ENCODE measurements around the gene BROX.
A peak's percentile ranks its signal among the peaks of the same experiment; 100 is the strongest.
"Not testable (repeated sequence)": the region's sequence is repeated elsewhere in the genome, so short reads cannot be mapped to it uniquely, and the experiment has no call there.

BROX gene

GRCh38 chr1:222732216-222733159 is 20.1 kb downstream of the BROX start:
- peak; percentile 8 to 63 (median 26) for DNase-seq

GRCh38 chr1:222734740-222735139 is 22.4 kb downstream of the BROX start:
- DNase-seq: no peak

GRCh38 chr1:222736470-222736869 is 24.1 kb downstream of the BROX start:
- DNase-seq: no peak

GRCh38 chr1:222736972-222737371 is 24.6 kb downstream of the BROX start, which contains the start of gene FAM177B:
FAM177B (plus strand) TSS chr1:222737202; CDS start chr1:222746546, 9,344 bp downstream.
- DNase-seq: no peak

- no peak for DNase-seq
Measured at GRCh38 chr1:222739465-222739864, 27.1 kb downstream of the BROX start.

- no peak for DNase-seq
Measured at GRCh38 chr1:222739929-222740328, 27.6 kb downstream of the BROX start.

GRCh38 chr1:222741630-222742457 is 29.5 kb downstream of the BROX start:
- not testable (repeated sequence) for DNase-seq

GRCh38 chr1:222749927-222750326 is 37.6 kb downstream of the BROX start:
- no peak for DNase-seq

- peak in 2 of 4 experiments; percentile 55 to 67 for DNase-seq
Measured at GRCh38 chr1:222750651-222751050, 38.3 kb downstream of the BROX start.

GRCh38 chr1:222751255-222751654 is 38.9 kb downstream of the BROX start:
- DNase-seq: no peak

- DNase-seq: peak; percentile 79 to 92 (median 90)
Measured at GRCh38 chr1:222754366-222755139, 42.2 kb downstream of the BROX start.

GRCh38 chr1:222757646-222758268 is 45.4 kb downstream of the BROX start:
- DNase-seq: peak in 1 of 4 experiments; percentile 25

GRCh38 chr1:222759451-222760035 is 47.2 kb downstream of the BROX start:
- peak; percentile 17 to 67 (median 43) for DNase-seq

GRCh38 chr1:222761083-222761482 is 48.7 kb downstream of the BROX start:
- no peak for DNase-seq

- not testable (repeated sequence) for DNase-seq
Measured at GRCh38 chr1:222762178-222762577, 49.8 kb downstream of the BROX start.

GRCh38 chr1:222767152-222767571 is 54.8 kb downstream of the BROX start:
- no peak for DNase-seq

- DNase-seq: no peak
Measured at GRCh38 chr1:222768592-222768991, 56.2 kb downstream of the BROX start.

GRCh38 chr1:222769181-222769580 is 56.8 kb downstream of the BROX start:
- DNase-seq: peak in 2 of 4 experiments; percentile 41 to 65

GRCh38 chr1:222769971-222770620 is 57.7 kb downstream of the BROX start:
- no peak for DNase-seq

- peak; percentile 35 to 79 (median 60) for DNase-seq
Measured at GRCh38 chr1:222772996-222773379, 60.6 kb downstream of the BROX start.

- DNase-seq: no peak
Measured at GRCh38 chr1:222777463-222777862, 65.1 kb downstream of the BROX start.

Data from suppressor macrophage (primary cell).